GM21515 (cell line): ENCODE results near the gene LTBP3.
A peak's percentile ranks its signal among the peaks of the same experiment; 100 is the strongest.

ENCODE experiments used
- ATAC-seq: cut with Tn5 transposase; IDR thresholded peaks from one replicate; pipeline ENCODE4 v1.9.1; 2021; ENCODE audit not compliant: unreplicated experiment

LTBP3 gene

DNA sequence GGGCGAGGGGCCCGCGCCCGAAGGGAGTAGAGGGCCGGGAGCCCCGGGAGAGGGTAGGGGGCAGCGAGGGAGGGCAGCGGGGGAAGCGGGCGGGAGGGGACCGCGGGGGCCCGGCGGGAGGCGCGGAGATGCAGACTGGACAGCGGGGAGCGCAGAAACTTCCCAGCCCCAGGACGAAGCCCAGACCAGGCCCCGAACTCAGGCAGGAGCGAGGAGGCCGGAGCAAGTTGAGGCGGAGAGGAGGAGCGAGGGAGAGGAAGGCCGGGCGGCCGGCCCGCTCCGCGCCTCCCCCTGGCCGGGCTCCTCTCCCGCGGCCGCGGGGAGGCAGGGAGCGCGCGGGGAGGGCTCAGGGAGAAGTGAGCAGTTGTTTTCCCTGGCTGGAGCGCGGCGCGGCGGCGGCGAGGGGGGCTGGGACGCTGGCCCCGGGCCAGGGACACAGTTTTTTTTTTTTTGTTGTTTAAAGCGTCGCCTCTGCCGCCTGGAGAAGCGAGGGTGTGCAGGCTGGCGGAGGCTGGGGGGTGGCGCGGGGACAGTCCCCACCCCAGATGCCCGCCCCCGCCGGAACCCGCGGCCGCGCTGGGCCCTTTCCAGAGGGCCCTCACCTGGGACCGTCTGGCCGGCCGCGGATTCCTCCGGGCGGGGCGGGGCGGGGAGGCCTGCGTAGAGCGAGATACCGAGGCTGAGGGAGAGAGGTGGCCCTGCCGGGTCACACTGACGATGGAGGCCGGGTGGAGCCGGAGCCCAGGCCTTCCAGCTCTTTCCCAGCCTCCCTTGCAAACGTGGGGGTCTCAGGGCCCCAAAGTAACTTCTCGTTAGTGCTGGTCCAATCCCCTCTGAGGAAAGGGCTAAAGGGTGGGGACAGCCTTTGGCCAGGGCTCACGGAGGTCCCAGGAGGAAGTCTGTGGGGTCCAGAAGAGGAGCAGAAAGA lies at the start of gene LTBP3:
LTBP3 (minus strand) TSS at position 358 of the 928 bp plus-strand sequence. CDS start 400 bp downstream, outside the sequence.
- no peak for ATAC-seq

DNA sequence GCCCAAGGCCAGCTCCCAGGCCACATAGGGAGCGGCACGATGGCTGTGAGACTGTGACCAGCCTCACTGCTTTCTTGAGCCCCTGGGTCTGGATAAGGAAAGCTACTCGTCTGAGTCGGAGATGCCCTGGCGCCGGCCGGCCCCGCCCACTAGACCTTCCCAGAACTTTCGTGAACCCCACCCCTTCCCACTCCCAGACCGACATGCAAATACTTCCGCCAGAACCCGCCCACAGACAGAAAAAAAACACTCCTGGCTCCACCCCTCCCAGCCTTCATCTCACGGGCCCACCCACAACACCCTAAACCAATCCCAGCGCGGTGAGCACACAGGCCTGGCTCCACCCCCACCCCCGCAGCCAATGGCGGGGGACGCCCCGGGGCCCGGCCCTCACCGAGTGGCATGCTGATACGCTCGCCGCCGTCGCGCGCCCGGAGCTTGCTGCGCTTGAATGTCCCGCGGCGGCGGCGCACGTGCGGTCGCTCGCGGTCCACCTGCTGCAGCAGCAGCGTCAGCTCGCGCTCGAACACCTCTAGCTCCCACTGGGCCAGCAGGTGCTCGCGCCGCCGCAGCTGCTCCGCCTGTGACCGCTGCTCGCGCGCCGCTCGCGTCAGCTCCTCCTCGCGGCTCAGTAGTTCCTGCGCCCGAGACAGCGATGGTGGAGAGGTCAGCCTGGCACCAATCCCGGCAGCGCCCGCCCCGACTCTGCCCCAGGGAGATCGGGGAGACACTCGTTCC lies 48.9 kb upstream of the LTBP3 start:
- ATAC-seq: no peak

DNA sequence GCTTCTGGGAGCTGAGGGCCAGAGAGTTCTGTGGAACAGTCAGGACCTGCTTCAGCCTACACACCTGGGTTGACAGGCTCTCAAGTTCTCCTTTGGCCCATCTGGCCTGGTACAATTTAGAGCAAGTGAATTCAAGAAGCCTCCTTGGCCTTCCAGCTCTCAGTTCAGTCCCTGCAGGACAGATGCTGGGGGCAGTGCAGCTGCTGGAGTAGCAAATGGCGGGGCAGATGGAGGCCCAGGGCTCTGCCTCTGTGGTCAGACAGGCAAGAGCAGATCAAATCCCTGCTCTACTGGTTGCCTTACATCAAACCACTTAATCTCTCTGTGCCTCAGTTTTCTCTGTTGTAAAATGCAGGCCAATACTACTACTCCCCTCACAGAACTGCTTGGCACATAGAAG lies 46.1 kb upstream of the LTBP3 start:
- no peak for ATAC-seq

DNA sequence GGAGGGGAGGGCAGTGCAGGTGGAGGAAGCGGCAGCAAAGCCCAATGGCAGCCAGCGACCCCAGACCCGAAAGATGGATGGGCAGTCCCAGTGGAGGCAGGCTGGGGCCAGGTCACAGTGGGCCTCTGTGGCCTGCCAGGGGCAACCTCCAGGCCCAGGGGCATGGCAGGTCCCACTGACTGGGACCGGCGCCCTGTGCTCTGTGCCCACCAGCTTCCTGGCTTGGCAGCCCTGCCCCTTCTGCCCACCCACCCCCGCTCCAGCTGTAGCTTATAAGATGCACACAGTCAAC lies 41.7 kb upstream of the LTBP3 start:
- ATAC-seq: no peak

DNA sequence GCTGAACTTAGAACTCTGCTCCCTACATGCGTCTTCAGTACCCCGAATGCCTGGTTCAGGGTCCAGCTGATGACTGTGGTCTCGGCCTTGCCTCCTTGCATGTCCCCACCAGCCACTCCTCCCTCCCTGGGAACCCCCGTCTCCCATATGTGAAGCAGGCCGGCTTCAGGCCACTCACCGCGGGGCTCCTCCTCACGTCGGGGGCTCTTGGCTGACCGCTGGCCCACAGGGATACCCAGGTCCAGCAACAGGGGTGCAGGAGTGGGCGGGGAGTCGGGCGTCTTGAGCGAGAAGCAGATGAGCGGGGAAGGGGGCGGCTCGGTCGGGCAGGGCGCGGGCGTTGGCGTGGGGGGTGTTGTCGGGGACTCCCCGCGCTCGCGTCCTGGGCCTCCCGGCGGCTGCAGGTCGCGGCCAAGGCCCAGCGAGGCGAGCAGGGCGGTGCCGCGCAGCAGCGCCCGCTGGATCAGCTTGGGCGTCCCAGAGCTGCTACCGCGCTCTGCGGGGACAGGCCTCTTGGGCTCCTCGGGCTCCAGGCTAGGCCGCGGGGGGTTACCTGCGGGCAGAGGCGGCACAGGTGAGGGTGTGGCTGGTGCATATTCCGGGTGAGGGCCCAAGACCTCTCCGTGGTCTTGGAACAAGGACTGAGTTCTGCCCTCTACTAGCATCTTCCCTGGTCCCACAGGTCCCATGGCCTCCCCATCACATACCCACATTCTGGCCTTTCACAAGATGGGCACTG lies 41.2 kb upstream of the LTBP3 start:
- ATAC-seq: no peak

DNA sequence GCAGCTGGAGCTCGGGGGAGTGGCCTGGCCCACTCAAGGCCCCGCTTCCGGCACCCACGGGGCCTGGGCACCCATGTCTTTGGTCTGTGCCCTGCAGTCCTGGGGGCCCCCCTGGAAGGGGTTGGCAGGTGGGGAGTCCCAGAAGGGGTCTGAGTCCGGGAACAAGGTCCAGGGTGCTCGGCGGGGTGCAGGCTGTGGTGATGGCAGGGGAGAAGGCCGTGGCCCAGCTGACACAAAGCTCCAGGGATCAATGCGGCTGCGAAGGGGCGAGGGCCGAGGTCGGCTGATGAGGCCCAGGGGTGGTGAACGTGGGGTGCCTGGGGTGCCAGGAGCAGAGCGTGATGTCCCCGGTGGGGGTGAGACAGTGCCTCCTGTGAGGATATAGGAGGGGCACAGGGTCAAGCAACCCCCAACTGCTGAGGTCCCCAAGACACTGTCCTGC lies 40.1 kb upstream of the LTBP3 start:
- ATAC-seq: no peak

DNA sequence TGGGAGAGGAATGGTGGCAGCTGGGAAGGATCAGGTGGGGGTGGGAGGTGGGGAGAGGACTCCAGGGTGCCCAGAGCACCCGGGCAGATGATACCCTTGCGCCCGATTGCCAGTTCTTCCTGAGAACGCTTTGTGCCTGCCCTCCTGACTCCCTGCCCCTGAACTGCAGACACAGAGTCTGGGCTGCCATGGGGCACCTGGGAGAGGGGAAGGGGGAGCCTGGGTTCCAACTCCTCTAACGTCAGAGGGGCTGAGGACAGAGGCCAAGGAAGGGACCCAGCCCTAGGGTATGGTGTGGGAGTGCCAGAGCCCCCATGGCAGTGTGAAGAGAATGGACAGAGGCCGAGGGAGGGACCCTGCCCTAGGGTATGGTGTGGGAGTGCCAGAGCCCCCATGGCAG lies 38.4 kb upstream of the LTBP3 start:
- no peak for ATAC-seq

DNA sequence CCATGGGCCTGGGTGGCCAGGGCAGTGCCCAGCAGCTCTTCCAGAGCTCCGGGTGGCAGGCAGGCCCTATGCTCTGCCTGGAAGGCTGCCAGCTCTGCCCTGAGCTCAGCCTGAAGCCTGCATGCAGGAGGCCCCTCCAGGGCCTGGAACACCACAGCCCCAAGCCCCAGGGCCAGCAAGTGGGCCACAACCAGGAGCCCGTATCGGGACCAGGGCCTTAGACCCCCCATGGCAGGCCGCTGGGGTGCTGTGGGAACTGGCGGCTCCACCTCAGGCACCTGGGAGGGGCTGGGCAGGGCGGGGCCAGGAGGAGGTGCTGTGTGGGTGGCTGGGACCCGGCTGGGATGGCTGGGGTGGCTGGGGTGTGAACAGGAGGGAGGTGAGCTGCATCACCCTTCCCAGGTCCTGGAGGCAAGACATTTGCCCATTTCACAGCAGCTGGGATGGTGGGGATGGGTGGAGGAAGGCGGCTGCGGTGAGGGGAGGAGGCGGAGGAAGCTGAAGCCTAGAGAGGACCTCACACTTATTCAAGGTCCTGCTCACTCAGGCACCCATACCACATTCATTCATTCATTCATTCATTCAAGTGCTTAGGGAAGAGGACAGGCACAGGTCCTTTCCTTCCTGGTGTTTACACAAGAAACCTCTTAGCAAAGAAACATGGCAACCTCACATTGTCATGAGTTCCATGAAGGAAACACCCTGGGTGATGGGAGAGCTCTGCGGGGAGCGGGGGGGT lies 37.6 kb upstream of the LTBP3 start, which contains the start of gene KCNK7:
KCNK7 (minus strand) TSS at position 258 of the 739 bp plus-strand sequence; CDS start at position 230, 28 bp downstream.
- ATAC-seq: no peak

DNA sequence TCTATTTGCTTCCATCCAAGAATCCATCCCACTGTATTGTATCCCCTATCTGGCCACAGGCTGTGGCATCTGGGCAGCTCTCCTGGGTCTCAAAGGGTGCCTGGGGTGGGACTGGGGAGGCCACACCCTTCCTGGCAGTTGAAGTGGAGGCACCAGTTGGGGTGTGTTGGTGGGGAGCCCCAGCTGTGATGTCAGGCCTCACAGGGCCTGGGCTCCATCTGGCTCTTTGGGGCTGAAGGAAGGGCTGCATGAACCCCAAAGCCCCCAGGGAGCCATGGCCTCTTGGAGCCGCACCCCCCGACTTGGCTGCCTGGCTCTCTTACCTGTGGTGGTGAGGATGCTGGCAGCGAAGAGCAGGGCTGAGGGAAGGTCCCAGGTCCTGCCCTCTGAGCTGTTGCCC lies 37.0 kb upstream of the LTBP3 start:
- no peak for ATAC-seq

DNA sequence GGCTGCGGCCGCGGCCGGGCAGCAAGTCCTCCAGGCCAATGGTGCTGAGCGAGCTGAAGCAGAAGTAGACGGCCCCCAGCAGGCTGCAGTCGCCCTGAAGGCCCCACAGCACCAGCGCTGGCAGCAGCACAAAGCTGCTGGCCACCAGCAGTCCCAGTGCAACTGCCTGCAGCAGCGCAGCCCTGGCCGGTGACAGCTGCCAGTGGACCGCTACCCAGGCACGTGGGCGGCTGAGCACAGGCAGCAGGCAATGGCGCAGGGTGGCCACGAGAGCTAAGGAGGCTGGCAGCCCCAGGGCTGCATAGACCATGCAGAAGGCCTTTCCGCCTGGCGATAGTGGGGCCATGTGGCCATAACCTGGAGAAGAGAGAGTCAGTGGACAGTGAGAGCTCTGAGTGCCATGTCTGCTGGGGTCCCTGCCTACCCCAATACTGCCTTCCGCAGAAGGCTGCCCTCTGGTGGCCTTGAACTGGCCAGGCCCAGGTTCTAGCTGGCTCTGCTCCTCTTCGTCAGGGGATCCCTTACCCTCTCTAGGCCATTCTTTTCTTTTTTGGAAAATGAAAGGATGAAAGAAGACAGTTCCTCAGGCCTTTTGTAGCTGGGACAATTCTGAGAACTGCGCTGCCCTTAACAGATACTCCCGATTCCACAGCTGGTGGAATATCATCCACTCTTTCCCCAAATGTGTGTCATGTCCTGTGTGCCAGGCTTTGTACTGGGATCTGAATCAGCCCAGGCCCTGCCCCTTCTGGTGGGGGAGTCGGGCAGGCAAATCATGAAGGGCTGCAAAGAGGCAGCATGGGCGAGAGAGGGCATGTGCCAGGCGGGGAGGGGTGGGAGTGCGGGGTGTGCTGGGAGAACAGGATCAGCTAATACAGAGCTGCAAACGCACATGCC lies 35.6 kb upstream of the LTBP3 start:
- no peak for ATAC-seq

DNA sequence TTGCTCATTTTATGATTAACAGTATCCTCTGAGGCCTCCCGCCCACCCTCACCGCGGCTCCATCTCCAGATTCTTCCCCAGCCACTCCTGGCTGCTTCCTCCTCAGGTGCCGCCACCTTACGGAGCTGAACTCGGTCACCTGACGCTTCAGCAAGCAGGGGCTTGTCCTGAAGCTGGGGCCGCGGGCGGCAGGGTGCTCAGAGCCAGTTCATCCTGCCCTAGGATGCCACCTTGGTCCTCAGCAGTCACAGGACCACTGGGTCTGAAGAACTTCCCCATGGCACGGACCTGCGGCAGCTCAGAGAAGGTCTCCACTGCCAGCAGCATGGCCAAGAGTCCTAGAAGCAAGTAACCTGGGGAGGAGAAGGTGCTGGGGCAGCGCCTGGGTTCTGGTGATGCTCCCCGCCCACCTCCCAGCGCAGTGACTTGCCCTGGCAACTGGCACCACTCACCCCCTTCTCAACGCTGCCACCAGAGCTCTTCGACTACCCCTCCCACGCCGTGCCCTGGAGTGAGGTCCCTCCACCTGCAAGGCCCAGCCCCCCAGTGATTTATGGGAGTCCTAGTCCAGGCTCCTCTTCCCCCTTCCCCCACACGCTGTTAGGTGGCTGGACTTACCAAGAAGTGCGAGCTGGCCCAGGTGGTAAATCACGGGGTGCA lies 34.8 kb upstream of the LTBP3 start:
- no peak for ATAC-seq

DNA sequence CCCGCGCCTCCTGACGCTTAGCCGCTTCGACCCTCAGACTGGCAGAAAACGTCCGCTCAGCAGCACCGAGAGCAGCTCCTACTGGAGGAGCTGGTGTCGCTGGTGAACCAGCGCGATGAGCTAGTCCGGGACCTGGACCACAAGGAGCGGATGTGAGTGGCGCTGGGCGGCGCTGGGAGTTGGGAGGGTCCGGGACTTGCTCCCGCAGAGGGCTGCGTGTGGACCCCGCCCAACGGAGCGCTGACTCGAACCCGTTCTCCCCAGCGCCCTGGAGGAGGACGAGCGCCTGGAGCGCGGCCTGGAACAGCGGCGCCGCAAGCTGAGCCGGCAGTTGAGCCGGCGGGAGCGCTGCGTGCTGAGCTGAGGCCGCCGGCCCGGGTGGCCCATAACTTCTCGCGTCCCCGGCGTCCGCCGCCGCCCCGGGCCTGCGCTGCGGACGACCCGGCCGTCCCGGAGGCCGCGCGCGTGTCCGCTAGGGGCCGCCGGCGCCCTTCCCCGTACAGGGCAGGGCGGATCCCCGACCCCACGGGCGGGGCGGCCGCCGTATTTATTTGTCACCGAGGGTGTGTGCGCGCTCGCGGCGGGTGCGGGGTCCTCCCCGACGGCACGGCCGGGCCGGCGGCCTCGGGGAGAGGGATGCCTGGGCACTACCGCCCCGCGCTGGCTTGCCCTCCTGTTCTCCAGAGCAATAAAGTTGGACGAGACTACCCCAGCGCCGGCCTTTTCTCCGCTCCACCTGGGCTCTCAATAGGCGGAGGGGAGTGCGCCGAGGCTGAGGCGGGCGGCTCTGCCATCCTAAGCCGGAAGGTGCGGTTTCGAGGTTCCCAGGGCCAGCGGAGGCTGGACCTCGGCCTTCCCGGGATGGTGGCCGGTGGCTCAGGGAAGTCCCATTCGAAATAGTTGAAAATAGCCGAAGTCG lies 34.0 kb upstream of the LTBP3 start:
- ATAC-seq: no peak

DNA sequence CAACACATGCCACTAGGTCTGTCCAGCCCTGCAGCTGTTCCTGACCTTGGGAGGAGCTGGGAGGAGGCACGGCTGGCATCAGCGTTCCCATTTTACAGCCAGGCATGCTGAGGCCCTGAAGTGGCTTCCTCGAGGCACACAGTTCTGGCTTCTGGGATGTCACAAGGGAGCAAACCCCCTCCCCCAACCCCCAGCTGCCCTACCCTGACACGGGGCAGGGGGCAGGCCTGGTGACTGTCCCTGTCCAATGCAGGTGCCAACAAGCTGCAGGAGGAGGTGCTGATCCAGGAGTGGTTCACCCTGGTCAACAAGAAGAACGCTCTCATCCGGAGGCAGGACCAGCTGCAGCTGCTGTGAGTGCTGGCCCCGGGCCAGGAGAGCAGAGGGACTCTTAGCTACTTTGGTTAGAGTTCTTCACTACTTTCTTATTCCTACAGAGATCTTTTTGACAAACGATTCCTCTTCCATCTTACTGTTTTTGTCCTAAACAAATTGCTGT lies 32.1 kb upstream of the LTBP3 start:
- no peak for ATAC-seq

DNA sequence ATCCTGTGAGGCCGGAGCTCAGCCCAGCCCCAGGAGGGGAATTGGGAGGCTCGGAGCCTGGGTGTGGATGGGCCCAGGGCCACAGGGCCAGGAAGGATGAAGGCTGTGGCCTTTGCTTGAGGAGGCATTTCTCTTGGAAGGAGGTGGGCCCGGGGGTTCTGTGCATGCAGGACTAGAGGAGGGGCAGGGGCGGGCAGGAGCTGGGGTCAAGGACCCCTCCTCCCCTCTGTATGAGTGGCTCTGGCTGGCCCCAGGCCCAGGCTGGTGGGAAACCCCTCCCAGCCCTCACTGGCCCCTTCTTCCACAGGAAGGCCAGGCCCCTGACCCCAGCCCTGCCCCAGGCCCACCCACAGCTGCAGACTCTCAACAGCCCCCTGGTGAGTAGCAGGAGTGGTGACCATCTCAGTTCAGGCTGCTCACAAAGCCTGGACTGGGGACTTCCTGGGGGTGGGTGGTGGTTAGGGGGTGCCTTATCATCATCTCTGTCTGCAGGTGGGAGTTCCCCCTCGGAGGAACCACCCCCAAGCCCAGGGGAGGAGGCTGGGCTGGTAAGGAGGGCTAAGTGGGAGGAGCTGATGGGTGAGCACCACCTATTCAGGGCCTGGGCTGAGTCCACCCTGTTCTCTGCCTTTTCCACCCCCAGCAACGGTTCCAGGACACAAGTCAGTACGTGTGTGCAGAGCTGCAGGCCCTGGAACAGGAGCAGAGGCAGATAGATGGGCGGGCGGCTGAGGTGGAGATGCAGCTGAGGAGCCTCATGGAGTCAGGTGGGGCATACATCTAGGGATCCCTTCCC lies 31.5 kb upstream of the LTBP3 start:
- ATAC-seq: no peak

DNA sequence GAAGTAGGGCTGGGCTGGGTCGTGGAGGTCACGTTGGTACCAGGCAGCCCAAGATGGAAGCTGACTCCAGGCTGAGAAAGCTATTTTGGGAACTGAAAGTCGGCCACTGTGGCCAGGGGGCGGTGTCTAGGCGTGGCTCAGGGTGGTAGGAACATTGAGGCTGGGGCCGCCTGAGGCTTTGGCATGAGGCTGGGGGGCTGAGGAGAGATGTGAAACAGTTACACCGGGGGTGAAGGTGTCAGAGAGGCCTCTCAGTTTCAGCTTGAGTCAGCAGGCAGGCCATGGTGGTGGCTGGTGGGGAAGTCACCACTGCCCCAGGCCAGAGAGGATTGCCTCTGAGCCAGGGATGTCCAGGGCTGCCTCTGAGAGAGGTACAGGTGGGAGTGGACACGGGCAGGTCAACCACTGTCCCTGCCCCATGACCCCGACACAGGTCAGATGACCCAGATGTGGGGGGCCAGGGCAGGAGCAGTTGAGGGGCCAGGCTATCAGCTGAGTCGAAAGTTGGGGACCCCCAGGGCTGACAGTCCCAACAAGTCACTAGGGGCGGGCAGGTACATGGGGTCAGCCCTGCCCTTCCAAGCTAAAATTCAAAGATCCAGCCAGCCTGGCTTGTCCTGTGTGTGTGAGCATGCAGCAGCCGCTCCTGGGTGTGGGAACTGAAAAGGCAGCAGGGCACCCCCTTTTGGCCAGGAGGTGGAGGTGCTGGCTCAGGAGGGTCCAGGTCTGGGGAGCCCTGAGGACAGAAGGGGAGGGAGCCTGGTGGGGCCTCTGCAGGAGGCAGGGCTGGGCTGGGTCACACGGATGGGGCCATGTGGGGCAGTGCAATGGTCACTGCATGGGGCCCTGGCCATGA lies 30.3 kb upstream of the LTBP3 start:
- peak; percentile 65 for ATAC-seq

DNA sequence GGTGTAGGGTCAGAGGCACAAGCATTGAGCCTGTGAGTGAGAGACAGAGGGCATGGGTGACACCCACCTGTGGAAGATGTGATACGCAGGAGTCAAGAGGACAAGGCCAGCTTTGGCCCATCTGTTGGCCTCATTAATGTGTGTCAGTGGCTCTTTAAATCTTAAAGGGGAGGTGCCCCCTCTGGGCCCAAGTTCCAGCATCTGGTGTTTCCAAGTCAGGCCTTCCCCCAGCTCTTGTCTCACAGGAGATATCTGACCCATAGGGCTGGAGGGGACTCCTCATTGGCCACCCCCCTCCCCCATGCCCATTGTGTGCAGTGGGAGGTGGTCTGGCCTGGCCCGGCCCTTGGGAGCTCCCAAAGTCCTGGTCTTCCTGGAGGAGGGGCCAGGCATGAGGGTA lies 28.5 kb upstream of the LTBP3 start:
- ATAC-seq: no peak
